ENCODE measurements around the gene AMPD1.

Gene AMPD1

GRCh38 chr1:114718661-114719423, 23.5 kb upstream of the AMPD1 start:
- TF ChIP-seq CTCF (IDR thresholded peaks at IDR 0.05; ENCODE audit: low read depth, low read length), result no peak
- Histone ChIP-seq H3K4me1 (ENCODE audit: low read length) (peaks cover 11% of the 10 kb centered on the region), H2AFZ (ENCODE audit: low read depth, low read length) (no peak overlapping the region), H3K79me2 (ENCODE audit: low read length) (peaks cover 24% of the 10 kb centered on the region), H3K9ac (ENCODE audit: low read length) (no peak overlapping the region), H3K4me3 (ENCODE audit: low read length) (no peak overlapping the region), H3K4me2 (ENCODE audit: low read length) (no peak overlapping the region), H3K27ac (ENCODE audit: low read length) (no peak overlapping the region), H3K9me3 (ENCODE audit: insufficient read depth, low read length) (no peaks in the 10 kb centered on the region), H4K20me1 (ENCODE audit: insufficient read depth, low read length) (no peaks in the 10 kb centered on the region), H3K27me3 (ENCODE audit: low read depth, low read length) (no peaks in the 10 kb centered on the region), H3K36me3 (replicated peaks; ENCODE audit: low read depth, low read length) (peaks cover 29% of the 10 kb centered on the region)

- H3K4me1 ChIP-seq (ENCODE audit: low read length), result peaks cover 11% of the 10 kb centered on the region
- TF ChIP-seq CTCF (IDR thresholded peaks at IDR 0.05; ENCODE audit: low read depth, low read length), result no peak
- no peak for TF ChIP-seq EZH2phosphoT487 (IDR thresholded peaks at IDR 0.05; ENCODE audit: low read depth)
- peak within 1 kb of the TSS; percentile 81 for H3K27ac ChIP-seq (ENCODE audit: low read length)
- H4K20me1 ChIP-seq (ENCODE audit: insufficient read depth, low read length), result no peaks in the 10 kb centered on the region
- H2AFZ ChIP-seq (ENCODE audit: low read depth, low read length), result peak within 1 kb of the TSS; percentile 67; the same call in 1 of the 2 replicates
- peaks cover 31% of the 10 kb centered on the region for H3K79me2 ChIP-seq (ENCODE audit: low read length)
- no peaks in the 10 kb centered on the region for H3K9me3 ChIP-seq (ENCODE audit: insufficient read depth, low read length)
- peak within 1 kb of the TSS; percentile 95 for H3K4me3 ChIP-seq (ENCODE audit: low read length)
- peak within 1 kb of the TSS; percentile 99 for H3K9ac ChIP-seq (ENCODE audit: low read length)
- peaks cover 21% of the 10 kb centered on the region for H3K36me3 ChIP-seq (replicated peaks; ENCODE audit: low read depth, low read length)
- H3K27me3 ChIP-seq (ENCODE audit: low read depth, low read length), result no peaks in the 10 kb centered on the region
- peak within 1 kb of the TSS; percentile 93 for H3K4me2 ChIP-seq (ENCODE audit: low read length)
These were observed 21.2 kb upstream of the AMPD1 start, which contains the start of gene NRAS for GRCh38 chr1:114716304-114717170. Gene NRAS (minus strand): TSS chr1:114716771. CDS start chr1:114716160, 611 bp downstream.

- peak overlapping the region; percentile 65 for H3K4me2 ChIP-seq (ENCODE audit: low read length)
- H3K27ac ChIP-seq (ENCODE audit: low read length), result peak overlapping the region; percentile 81
- peaks cover 11% of the 10 kb centered on the region for H3K4me1 ChIP-seq (ENCODE audit: low read length)
- peak overlapping the region; percentile 99 for H3K9ac ChIP-seq (ENCODE audit: low read length)
- peaks cover 18% of the 10 kb centered on the region for H3K36me3 ChIP-seq (replicated peaks; ENCODE audit: low read depth, low read length)
- H3K4me3 ChIP-seq (ENCODE audit: low read length), result peak overlapping the region; percentile 95
- H3K27me3 ChIP-seq (ENCODE audit: low read depth, low read length), result no peaks in the 10 kb centered on the region
- TF ChIP-seq EZH2phosphoT487 (IDR thresholded peaks at IDR 0.05; ENCODE audit: low read depth), result no peak
- TF ChIP-seq CTCF (IDR thresholded peaks at IDR 0.05; ENCODE audit: low read depth, low read length), result no peak
- no peaks in the 10 kb centered on the region for H3K9me3 ChIP-seq (ENCODE audit: insufficient read depth, low read length)
- no peaks in the 10 kb centered on the region for H4K20me1 ChIP-seq (ENCODE audit: insufficient read depth, low read length)
- H3K79me2 ChIP-seq (ENCODE audit: low read length), result peaks cover 31% of the 10 kb centered on the region
- H2AFZ ChIP-seq (ENCODE audit: low read depth, low read length), result no peak overlapping the region
These were observed 20.6 kb upstream of the AMPD1 start for GRCh38 chr1:114715952-114716303.

GRCh38 chr1:114712977-114713376, 17.6 kb upstream of the AMPD1 start:
- H3K27ac ChIP-seq (ENCODE audit: low read length), result no peak overlapping the region
- no peaks in the 10 kb centered on the region for H3K27me3 ChIP-seq (ENCODE audit: low read depth, low read length)
- H3K4me3 ChIP-seq (ENCODE audit: low read length), result no peak overlapping the region
- TF ChIP-seq CTCF (IDR thresholded peaks at IDR 0.05; ENCODE audit: low read depth, low read length), result no peak
- TF ChIP-seq EZH2phosphoT487 (IDR thresholded peaks at IDR 0.05; ENCODE audit: low read depth), result no peak
- peaks cover 31% of the 10 kb centered on the region for H3K79me2 ChIP-seq (ENCODE audit: low read length)
- peaks cover 9% of the 10 kb centered on the region for H3K36me3 ChIP-seq (replicated peaks; ENCODE audit: low read depth, low read length)
- H2AFZ ChIP-seq (ENCODE audit: low read depth, low read length), result no peak overlapping the region
- H3K4me2 ChIP-seq (ENCODE audit: low read length), result no peak overlapping the region
- no peaks in the 10 kb centered on the region for H4K20me1 ChIP-seq (ENCODE audit: insufficient read depth, low read length)
- H3K9ac ChIP-seq (ENCODE audit: low read length), result no peak overlapping the region
- H3K9me3 ChIP-seq (ENCODE audit: insufficient read depth, low read length), result no peaks in the 10 kb centered on the region
- H3K4me1 ChIP-seq (ENCODE audit: low read length), result peaks cover 11% of the 10 kb centered on the region
